Measurements from ENCODE around the gene PCP4.

- TF ChIP-seq RAD21 (conservative IDR thresholded peaks at IDR 0.05 in 1 of 2, IDR thresholded peaks at IDR 0.05 in 1 of 2): no peak
- no peak for TF ChIP-seq USF2 (IDR thresholded peaks at IDR 0.05)
- no peak for TF ChIP-seq CTCF (IDR thresholded peaks at IDR 0.05)
- TF ChIP-seq CEBPB (IDR thresholded peaks at IDR 0.05): no peak
- TF ChIP-seq PBX3 (IDR thresholded peaks at IDR 0.05): no peak
- no peak for TF ChIP-seq POLR2A (IDR thresholded peaks at IDR 0.05; ENCODE audit: low read length)
Observed at GRCh38 chr21:39965026-39965425, 97.8 kb downstream of the PCP4 start.

All from A549 (cell line).